HFFc6 (cell line): Measurements from ENCODE around the gene STK35. TPM values are rescaled to one million over a fixed set of nuclear protein-coding genes. Genes with fewer than 3 reads are reported as not detected.

Experiments
- DNase-seq: peaks from one replicate; pipeline ENCODE4 v3.0.0-alpha.2; 2018
- H3K27ac Mint-ChIP-seq: 2 replicates; pipeline ENCODE4 v1.8.0; 2020; ENCODE audit warnings: mild to moderate bottlenecking, mixed read lengths
- H3K27me3 Mint-ChIP-seq: 2 replicates; pipeline ENCODE4 v1.8.0; 2021; ENCODE audit warnings: mild to moderate bottlenecking, moderate library complexity, mixed read lengths; ENCODE audit not compliant: insufficient read depth
- H3K36me3 Mint-ChIP-seq: 2 replicates; pipeline ENCODE4 v1.8.0; 2021; ENCODE audit warnings: low read depth, mixed read lengths
- H3K4me1 Mint-ChIP-seq: 2 replicates; pipeline ENCODE4 v1.8.0; 2020; ENCODE audit warnings: low read depth, mixed read lengths
- H3K4me3 Mint-ChIP-seq: 2 replicates; pipeline ENCODE4 v1.8.0; 2020; ENCODE audit warnings: mild to moderate bottlenecking, moderate library complexity, mixed read lengths
- H3K9me3 Mint-ChIP-seq: 2 replicates; pipeline ENCODE4 v1.8.0; 2020; ENCODE audit warnings: mild to moderate bottlenecking, mixed read lengths
- total RNA-seq, 6 experiments: library from RNA; stranded (reverse); fragmentation: NEBNext Ultra II Directional; extraction: Animal tissue kit (Norgen Biotek cat#: 25700); gene quantifications; 2 replicates in 1 of 6; 3 replicates in 5 of 6; pipeline ENCODE4 v1.2.3, GENCODE V29; 2021
- TF ChIP-seq, protein P1 (sequence below): fragments of 200-600 bp; sonication (generic); IDR thresholded peaks from 2 replicates; pipeline ENCODE4 v1.5.0; 2021; ENCODE audit warnings: antibody characterized with exemption, mild to moderate bottlenecking

Gene STK35
- total RNA-seq, 6 experiments from 2014 or later: 14.0 to 16.7 (median 15.1) TPM

DNA sequence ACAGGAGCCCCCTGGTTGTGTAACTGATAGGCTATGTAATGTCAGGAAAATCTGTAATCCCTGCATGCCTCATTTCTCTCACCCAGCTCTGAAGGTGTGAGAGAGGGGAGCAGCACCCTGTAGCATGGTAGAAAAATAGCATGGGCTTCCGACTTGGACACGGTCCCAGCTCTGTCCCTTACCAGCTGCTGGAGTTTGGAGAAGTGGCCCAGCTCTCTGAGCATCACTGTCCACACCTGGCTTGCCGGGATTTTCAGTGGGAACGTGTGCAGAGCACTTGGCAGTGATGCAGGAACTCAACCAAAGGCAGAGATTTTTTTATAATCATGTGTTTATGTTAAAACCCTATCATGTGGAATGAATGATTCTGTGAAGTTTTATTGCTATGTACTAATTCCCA is 34.6 kb downstream of the STK35 start:
- no peak overlapping the region for H3K4me3 Mint-ChIP-seq
- TF ChIP-seq, protein P1, sequence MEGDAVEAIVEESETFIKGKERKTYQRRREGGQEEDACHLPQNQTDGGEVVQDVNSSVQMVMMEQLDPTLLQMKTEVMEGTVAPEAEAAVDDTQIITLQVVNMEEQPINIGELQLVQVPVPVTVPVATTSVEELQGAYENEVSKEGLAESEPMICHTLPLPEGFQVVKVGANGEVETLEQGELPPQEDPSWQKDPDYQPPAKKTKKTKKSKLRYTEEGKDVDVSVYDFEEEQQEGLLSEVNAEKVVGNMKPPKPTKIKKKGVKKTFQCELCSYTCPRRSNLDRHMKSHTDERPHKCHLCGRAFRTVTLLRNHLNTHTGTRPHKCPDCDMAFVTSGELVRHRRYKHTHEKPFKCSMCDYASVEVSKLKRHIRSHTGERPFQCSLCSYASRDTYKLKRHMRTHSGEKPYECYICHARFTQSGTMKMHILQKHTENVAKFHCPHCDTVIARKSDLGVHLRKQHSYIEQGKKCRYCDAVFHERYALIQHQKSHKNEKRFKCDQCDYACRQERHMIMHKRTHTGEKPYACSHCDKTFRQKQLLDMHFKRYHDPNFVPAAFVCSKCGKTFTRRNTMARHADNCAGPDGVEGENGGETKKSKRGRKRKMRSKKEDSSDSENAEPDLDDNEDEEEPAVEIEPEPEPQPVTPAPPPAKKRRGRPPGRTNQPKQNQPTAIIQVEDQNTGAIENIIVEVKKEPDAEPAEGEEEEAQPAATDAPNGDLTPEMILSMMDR: no peak
- H3K4me1 Mint-ChIP-seq: peaks cover 90% of the 10 kb centered on the region
- no peak for DNase-seq
- peak overlapping the region; percentile 86; the same call in 1 of the 2 replicates for H3K27ac Mint-ChIP-seq
- H3K27me3 Mint-ChIP-seq: no peaks in the 10 kb centered on the region; the same call in 1 of the 2 replicates
- H3K9me3 Mint-ChIP-seq: no peaks in the 10 kb centered on the region
- H3K36me3 Mint-ChIP-seq: no peaks in the 10 kb centered on the region

DNA sequence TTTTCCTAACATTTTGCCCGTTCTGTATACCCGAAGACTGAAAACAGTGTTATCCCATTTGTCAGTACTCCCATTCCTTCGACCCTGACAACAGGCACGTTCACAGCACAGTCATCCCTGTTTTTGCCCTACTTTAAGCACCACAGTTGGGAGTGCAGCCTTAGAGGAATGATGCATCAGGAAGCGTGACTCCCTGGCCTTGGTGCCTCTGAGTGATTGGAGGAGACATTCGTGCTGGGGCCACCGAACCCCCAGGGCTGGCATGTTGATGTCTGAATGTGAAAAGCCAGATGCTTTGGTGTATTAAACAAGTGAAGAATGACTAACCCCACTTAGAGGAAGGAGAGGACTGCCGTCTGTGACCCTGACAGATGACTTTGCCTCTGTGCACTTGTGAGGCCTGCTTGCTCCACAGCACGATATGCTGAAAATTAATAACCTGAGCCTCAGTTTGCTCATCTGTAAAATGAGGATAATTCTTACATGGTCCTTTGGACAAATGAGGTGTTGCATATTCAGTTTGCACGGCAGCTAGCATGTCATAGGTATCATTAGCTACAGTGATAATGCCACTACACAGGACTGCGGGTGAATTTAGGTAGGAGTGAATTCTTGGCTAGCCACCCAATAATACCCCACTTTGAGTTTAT is 36.0 kb downstream of the STK35 start:
- H3K27me3 Mint-ChIP-seq: no peaks in the 10 kb centered on the region; the same call in 1 of the 2 replicates
- no peaks in the 10 kb centered on the region for H3K36me3 Mint-ChIP-seq
- TF ChIP-seq, protein P1: no peak
- peak overlapping the region; percentile 86 for H3K27ac Mint-ChIP-seq
- peak overlapping the region; percentile 37 for H3K4me3 Mint-ChIP-seq
- no peaks in the 10 kb centered on the region for H3K9me3 Mint-ChIP-seq
- peaks cover 85% of the 10 kb centered on the region for H3K4me1 Mint-ChIP-seq
- peak; percentile 96 for DNase-seq

DNA sequence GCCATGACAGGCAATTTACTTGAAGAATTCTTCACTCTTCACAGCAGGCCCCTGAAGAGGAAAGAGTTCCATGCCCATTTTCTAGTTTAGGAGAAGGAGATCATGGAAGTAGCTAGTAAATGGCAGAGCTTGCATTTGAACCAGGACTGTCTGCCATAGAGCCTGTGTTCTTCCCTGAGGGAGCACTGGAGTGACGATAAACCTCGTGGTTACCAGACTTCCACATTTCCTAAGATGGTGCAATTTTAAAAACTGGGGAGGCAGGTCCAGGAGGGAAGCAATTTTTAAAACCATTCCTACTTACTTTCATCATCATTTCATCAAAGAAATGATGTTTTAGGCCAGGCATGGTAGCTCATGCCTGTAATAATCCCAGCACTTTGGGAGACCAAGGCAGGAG is 36.8 kb downstream of the STK35 start:
- H3K4me3 Mint-ChIP-seq: no peak overlapping the region
- TF ChIP-seq, protein P1: no peak
- DNase-seq: no peak
- H3K4me1 Mint-ChIP-seq: peaks cover 78% of the 10 kb centered on the region
- H3K36me3 Mint-ChIP-seq: no peaks in the 10 kb centered on the region
- H3K27ac Mint-ChIP-seq: peak overlapping the region; percentile 86; the same call in 1 of the 2 replicates
- no peaks in the 10 kb centered on the region; the same call in 1 of the 2 replicates for H3K27me3 Mint-ChIP-seq
- no peaks in the 10 kb centered on the region for H3K9me3 Mint-ChIP-seq

DNA sequence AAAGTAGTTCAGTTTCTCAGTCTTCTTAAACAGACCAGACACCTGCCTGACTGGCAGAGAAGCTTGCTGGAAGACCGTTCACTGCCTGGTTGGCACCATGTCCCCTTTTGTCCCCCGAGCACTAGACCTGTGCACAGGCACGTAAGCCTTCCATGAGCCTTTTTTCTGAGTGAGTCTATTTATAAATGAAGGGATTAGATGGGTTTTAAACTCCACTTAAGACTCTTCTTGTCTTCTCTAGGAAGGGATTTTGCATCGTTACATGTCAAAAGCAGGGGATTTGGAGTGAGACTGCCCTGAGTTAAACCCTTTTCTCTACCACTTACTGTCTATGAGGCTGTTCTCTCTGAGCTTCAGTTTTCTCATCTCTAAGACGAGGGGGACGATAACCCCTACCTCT is 37.6 kb downstream of the STK35 start:
- Mint-ChIP-seq H3K36me3 (peaks cover 7% of the 10 kb centered on the region; the same call in 1 of the 2 replicates), H3K4me3 (no peak overlapping the region), H3K9me3 (no peaks in the 10 kb centered on the region), H3K27me3 (no peaks in the 10 kb centered on the region; the same call in 1 of the 2 replicates), H3K27ac (no peak overlapping the region), H3K4me1 (peaks cover 70% of the 10 kb centered on the region)
- TF ChIP-seq, protein P1: no peak
- DNase-seq: no peak

DNA sequence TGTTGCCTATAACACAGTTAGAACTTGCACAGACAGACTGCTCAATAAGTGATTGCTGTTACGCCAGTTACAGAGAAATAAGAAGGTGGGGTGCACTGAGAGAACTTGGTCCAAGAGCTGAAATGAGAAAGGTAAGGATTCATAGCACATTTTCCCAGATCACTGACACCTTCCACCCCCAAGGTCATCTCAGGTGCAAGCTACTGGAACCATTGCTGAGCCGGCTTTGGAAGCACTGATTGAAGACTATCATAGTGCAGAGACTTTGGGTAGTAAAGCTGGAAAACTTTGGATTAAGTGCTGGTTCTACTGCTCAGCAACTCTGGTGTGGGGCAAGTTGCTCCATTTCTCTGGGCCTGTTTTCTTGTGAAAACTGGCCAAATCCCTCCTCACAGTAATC is 38.1 kb downstream of the STK35 start:
- no peak for DNase-seq
- Mint-ChIP-seq H3K27me3 (no peaks in the 10 kb centered on the region; the same call in 1 of the 2 replicates), H3K36me3 (peaks cover 7% of the 10 kb centered on the region; the same call in 1 of the 2 replicates), H3K4me3 (no peak overlapping the region), H3K4me1 (peaks cover 65% of the 10 kb centered on the region), H3K9me3 (no peaks in the 10 kb centered on the region), H3K27ac (no peak overlapping the region; the same call in 1 of the 2 replicates)
- TF ChIP-seq, protein P1: no peak
